NCI-H526 (cell line): ENCODE results near the gene SYNJ2.

Source experiments
- DNase-seq, 2 experiments: peaks; one replicate each; lab custom pipeline; 2025; lab: John Stamatoyannopoulos, UW

The SYNJ2 gene

GRCh38 chr6:158076548-158076947 is 94.9 kb downstream of the SYNJ2 start:
- no peak for DNase-seq

- peak in 1 of 2 experiments; percentile 24 for DNase-seq
These were observed 96.0 kb downstream of the SYNJ2 start for GRCh38 chr6:158077676-158078075.

GRCh38 chr6:158078320-158078719 is 96.7 kb downstream of the SYNJ2 start:
- DNase-seq = no peak

- DNase-seq = no peak
These were observed 99.4 kb downstream of the SYNJ2 start for GRCh38 chr6:158080849-158081656.

GRCh38 chr6:158081657-158081935 is 99.9 kb downstream of the SYNJ2 start:
- no peak for DNase-seq

GRCh38 chr6:158083455-158084325 is 102.0 kb downstream of the SYNJ2 start:
- DNase-seq = no peak

GRCh38 chr6:158085261-158086053 is 103.8 kb downstream of the SYNJ2 start:
- no peak for DNase-seq

- DNase-seq = no peak
These were observed 104.4 kb downstream of the SYNJ2 start for GRCh38 chr6:158086054-158086503.

GRCh38 chr6:158086504-158087223 is 105.0 kb downstream of the SYNJ2 start:
- no peak for DNase-seq

- DNase-seq = no peak
These were observed 105.7 kb downstream of the SYNJ2 start for GRCh38 chr6:158087224-158087867.

- DNase-seq = no peak
These were observed 111.1 kb downstream of the SYNJ2 start for GRCh38 chr6:158092806-158093205.

- no peak for DNase-seq
These were observed 113.4 kb downstream of the SYNJ2 start for GRCh38 chr6:158095031-158095430.

- no peak for DNase-seq
These were observed 114.0 kb downstream of the SYNJ2 start for GRCh38 chr6:158095671-158096070.

- no peak for DNase-seq
These were observed 121.6 kb downstream of the SYNJ2 start for GRCh38 chr6:158103228-158103627.

GRCh38 chr6:158104696-158105095 is 123.0 kb downstream of the SYNJ2 start:
- DNase-seq = no peak

- DNase-seq = no peak
These were observed 128.1 kb downstream of the SYNJ2 start for GRCh38 chr6:158109748-158110147.

GRCh38 chr6:158110986-158111385 is 129.3 kb downstream of the SYNJ2 start:
- DNase-seq = no peak

- no peak for DNase-seq
These were observed 130.3 kb downstream of the SYNJ2 start for GRCh38 chr6:158111987-158112386.

- no peak for DNase-seq
These were observed 132.1 kb downstream of the SYNJ2 start for GRCh38 chr6:158113802-158114201.

GRCh38 chr6:158115102-158115501 is 133.4 kb downstream of the SYNJ2 start:
- DNase-seq = no peak

- no peak for DNase-seq
These were observed 133.8 kb downstream of the SYNJ2 start for GRCh38 chr6:158115508-158115907.
